NOMO-1 treated with dmso at 0.1 percent for 144 hours (cell line): Measurements from ENCODE around the gene EFCAB12.
A peak's percentile ranks its signal among the peaks of the same experiment; 100 is the strongest.
"Not testable (repeated sequence)": the region's sequence is repeated elsewhere in the genome, so short reads cannot be mapped to it uniquely, and the experiment has no call there.

Source experiments
- DNase-seq: peaks from one replicate; lab custom pipeline; 2025; ENCODE audit not compliant: unreplicated experiment; lab: John Stamatoyannopoulos, UW

EFCAB12 gene

DNA sequence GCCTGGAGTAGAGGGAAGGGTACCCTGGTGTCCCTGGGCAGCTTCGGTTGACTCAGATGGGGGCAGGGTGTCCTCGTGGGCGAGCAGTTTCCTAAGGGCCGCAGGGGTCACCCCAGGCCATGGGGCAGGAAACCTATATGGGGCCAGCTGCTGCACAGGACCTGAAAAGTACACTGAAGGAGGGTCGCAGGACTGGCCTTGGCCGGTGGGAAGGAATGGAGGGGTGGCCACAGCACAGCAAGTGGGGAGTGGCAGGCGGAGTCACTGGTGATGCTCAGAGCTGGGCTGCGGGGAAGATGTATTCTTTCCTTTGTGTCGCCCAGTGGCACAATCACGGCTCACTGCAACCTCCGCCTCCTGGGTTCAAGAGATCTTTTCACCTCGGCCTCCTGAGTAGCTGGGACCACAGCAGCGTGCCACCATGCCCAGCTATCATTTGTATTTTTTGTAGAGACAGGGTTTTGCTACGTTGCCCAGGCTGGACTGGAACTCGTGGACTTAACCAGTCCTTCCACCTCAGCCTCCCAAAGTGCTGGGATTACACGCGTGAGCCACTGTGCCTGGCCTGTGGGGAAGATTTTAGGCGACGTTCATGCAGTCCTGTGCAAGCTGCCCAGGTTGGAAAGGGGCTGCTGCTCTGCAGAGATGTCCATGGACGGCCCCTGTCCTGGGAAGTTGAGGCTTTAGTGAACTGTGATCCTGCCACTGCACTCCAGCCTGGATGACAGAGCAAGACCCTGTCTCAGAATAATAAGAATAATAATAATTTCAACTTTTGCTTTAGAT is 57.2 kb downstream of the EFCAB12 start:
- no peak for DNase-seq

DNA sequence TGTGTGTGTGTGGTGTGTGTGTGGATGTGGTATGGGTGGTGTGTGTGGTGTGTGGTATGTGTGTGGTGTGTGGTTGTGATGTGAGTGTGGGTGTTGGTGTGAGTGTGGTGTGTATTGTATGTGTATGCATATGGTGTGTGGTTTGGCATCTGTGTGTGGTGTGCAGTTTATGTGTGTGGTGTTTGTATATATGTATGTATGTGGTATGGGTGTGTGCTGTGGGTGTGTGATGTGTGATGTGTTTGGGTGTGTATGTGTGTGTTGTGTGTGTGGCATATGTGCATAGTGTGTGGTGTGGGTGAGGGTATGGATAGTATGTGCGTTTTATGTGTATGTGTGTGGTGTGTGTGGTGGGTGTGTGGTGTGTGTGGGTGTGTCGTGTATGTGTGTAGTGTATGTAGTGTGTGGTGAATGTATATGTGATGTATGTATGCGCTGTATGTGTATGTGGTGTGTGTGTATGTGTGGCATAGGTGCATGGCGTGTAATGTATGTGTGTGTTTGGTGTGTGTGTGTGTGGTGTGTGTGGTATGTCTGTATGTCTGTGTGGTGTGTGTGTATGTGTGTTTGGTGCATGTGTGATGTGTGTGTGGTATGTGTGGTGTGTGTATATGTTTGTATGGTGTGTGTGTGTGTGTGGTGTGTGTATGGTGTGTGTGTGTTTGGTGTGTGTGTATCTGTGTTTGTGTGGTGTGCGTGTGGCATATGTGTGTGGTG is 58.0 kb downstream of the EFCAB12 start:
- no peak for DNase-seq

DNA sequence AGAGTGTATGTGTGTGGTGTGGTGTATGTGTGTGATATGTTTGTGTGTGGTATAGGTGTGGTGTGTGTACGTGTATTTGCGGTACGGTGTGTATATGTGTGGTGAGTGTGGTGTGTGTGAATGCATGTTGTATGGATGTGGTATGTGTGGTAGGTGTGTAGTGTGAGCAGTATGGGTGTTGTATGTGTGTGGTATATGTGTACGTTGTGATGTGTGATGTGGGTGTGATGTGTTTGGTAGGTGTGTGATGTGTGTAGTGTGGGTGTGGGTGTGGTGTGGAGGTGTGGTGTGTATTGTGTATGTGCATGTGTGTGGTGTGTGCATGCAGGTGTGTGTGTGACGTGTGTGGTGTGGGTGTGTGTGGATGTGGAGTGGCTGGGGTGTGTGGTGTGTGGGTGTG is 58.7 kb downstream of the EFCAB12 start:
- DNase-seq, result no peak

DNA sequence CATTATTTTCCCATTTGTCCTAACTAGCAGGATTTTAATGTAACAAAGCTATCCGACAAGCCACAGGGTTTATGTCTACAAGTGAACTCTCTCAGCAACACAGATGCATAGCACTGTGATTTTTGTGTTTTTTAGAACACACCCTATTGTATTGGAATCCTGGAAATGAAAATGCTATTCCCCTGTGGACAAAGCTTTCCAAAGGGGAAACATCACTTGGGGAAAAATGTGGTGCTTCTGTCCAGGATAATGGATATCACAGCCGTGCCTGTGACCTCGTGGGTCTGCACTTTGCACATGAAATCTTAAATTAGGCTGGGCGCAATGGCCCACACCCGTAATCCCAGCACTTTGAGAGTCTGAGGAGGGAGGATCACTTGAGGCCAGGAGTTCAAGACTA is 60.6 kb downstream of the EFCAB12 start:
- DNase-seq, result no peak

DNA sequence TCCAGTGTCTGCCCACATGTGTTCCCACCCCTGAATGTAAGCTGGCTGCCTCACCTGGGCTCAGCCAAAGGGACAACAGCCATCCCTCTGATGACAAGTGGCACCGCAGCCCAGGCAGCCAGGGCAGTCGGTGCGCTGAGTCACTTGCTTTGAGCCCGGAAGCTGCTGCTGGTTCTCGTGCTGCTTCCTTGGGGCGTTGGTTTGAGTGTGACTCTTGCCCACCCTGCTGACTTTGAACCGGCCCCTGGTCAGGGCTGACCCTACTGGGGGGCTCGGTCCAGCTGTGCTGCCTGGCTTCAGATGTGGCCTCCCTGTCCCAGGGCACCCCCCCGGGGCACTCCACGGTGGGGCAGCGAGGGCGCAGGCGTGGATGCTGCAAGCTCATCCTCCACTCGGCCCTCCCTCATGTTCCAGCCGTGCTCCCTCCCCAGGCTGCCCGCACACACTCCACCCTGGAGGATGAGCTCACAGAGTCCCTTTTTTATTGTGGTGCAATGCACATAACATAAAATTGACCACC is 62.1 kb downstream of the EFCAB12 start:
- DNase-seq, result no peak

DNA sequence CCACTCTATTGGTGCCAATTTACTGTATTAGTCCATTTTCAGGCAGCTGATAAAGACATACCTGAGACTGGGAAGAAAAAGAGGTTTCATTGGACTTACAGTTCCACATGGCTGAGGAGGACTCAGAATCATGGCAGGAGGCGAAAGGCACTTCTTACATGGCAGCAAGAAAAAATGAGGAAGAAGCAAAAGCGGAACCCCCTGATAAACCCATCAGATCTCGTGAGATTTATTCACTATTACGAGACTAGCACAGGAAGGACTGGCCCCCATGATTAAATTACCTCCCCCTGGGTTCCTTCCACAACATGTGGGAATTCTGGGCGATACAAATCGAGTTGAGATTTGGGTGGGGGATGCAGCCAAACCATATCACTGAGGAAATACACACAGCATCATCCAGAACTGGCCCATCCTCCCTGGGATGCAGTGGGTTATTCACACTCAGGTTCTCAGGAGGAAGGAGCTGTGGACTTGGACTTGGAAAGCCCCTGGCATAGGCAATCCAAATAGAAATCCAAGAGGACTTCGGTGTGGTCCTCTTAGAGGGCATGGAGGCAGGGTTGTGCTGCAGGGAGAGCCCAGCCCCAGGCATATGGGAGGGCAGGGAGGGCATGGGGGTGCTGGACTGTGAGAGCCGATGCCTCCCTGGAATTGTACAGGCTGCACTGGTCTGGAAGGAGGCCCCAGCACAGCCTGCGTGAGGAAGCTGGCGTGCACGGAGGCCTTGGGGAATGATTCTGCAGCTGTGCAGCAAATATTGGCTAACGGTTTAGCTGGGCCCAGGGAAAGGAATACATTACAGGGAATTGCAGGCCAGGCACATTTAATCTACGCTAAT is 62.9 kb downstream of the EFCAB12 start:
- DNase-seq, result peak; percentile 40

DNA sequence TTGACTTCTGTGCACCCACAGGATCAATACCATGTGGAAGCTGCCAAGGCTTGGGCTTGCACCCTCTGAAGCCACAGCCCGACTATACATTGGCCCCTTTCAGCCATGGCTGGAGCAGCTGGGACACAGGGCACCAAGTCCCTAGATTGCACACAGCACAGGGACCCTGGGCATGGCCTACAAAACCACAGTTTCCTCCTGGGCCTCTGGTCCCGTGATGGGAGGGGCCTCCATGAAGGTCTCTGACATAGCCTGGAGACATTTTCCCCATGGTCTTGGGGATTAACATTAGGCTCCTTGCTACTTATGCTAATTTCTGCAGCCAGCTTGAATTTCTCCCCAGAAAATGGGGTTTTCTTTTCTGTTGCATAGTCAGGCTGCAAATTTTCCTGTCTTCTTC is 63.6 kb downstream of the EFCAB12 start:
- peak; percentile 15 for DNase-seq

DNA sequence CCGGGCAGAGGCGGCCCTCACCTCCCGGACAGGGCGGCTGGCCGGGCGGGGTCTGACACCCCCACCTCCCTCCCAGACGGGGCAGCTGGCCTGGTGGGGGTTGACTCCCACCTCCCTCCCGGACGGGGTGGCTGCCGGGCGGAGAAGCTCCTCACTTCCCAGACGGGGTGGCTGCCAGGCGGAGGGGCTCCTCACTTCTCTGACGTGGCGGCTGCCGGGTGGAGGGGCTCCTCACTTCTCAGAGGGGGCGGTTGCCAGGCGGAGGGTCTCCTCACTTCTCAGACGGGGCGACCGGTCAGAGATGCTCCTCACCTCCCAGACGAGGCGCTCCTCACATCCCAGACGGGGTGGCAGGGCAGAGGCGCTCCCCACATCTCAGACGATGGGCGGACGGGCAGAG is 65.1 kb downstream of the EFCAB12 start:
- DNase-seq, result not testable (repeated sequence)

DNA sequence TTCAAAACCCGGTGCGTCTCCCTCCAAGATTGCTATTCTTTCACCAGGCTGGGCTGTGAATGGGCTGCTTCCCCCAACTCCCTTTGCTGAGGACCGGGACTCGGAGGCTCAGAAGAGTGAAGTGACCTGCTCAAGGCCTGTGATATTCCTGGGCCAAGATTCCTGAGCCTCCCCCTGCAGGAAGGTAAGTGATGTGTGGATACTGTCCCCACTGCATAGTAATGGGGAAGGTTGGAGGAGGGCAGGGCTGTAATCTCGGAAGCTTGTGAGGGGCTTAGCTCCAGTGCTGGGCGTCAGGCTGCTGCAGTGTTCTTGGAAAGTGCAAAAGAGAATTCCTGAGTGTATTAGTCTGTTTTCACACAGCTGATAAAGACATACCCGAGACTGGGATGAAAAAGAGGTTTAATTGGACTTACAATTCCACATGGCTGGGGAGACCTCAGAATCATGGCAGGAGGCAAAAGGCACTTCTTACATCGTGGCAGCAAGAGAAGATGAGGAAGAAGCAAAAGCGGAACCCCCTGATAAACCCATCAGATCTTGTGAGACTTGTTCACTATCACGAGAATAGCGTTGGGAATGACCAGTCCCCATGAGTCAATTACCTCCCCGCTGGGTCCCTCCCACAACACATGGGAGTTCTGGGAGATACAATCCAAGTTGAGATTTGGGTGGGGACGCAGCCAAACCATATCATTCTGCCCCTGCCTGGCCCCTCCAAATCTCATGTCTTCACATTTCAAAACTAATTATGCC is 67.6 kb downstream of the EFCAB12 start:
- no peak for DNase-seq

DNA sequence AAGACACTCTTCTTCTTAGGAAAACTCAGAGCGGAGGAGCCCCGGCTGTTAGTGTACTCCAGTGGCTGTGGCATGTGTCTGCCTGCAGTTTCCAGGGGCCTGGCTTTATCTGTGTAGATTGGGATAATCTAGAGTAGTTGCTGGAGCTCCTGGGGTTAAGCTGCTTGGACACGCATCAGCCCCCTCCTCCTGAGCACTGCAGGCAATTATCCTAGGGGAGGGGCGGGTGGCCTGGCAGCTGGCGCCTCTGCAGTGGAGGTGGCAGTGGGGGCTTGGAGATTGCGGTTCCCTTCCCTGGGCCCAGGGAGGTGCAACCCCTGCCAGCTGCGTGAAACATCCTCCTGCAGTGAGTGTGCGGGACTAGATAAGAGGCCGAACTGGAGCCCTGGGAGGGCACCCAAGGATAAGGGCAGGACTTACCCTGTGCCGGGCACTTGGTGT is 68.2 kb downstream of the EFCAB12 start:
- no peak for DNase-seq

DNA sequence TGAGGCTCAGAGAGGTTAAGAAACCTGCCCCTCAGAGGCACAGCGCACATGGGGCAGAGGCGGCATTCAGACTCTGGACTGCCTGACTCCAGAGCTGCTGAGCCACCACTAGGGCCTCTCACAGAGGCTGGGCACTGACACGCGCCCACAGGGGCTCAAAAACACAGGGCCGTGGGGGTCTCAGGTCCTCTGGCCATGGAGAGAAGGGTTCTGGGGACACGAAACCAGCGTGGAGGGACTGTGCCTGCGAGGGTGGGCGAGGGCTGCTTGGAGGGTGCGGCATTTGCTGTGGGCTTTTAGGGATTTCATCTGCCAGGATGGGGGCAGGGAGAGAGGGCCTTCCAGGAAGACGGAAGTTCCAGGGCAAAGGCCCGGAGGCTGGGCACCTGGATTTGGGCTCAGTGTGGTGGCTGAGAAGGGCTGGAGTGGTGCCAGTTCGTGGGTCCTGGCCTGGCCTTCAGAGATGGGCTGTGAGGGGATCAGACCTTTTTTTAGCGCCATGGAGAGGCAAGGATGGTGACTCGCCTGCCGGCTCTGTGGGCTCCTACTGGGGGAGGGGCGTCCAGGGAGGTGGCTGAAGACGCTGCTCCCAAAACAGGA is 69.6 kb downstream of the EFCAB12 start:
- no peak for DNase-seq

DNA sequence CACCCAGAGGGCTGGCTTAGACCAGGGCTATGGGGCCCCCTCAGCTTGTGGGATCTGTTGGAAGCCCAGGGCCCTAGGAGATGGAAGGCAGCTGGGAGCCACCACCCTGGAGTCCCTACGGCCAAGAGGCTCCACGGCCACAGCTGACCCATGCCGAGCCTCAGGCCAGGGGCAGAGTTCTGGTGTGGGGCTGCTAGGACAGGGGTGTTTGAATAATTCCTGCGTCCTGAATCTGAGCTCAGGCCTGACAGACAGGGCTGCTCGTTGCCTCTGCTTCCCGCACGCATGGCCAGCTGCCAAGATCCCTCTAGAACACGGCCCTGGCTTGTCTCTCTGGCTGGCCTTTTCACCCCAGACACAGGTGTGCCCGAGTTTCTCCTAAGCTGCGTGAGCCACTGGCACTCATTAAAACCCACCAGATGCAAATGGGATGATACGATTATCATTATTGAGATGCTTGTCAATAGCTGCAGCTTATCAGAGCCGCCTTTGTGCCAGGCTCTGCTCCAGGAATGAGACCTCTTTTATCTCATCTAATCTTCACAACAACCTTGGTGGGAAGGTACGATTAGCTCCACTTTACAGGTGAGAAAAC is 70.2 kb downstream of the EFCAB12 start:
- no peak for DNase-seq

DNA sequence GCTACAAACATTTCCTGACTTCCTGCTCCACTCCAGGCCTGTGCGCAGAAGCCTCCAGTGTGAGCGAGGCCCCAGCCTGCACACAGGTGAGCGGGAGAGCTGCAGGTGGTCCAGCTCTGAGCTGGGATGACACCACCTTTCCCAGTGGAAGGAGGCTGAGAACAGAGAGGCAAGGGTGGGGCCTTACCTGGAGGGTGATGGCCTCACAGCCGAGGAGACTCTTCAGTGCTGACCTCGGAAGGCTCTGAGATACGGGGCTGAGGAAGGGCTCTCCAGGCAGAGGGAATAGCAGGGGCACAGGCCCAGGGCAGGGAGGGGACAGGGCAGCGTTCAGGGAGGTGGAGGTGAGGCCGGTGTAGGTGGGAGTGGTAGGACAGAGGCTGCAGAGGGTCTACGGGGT is 70.8 kb downstream of the EFCAB12 start:
- DNase-seq, result no peak

DNA sequence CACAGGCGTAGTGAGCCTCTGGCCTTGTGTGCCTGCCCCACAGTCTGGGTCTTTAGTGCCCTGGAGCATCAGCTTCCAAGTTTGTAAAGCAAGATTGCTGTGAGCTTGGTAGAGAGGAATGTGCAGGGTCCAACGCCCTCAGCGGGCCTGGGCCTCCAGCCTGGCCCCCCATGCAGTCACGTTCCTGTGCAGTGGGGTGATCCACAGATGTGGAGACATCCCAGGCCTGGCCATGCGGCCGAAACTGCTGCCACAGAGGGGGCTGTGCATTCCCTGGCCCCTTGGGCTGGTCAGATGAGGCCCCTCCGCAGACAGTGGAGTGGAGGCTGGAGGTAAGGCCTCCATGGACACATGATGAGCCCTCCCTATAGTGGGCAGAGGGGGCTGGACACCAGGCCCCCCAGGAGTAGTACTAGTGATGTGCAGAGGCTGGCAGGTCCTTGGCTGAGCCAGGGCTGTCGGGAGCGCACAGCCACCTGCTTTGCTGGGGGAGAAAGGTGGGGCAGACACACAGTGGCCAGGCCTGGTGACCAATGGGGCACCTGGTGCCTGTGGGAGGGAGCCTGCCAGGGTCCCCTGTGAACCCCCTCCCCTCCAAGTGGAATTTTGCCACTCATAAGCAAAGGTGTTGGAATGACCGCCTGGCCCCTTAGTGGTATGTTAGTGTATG is 71.5 kb downstream of the EFCAB12 start:
- no peak for DNase-seq

DNA sequence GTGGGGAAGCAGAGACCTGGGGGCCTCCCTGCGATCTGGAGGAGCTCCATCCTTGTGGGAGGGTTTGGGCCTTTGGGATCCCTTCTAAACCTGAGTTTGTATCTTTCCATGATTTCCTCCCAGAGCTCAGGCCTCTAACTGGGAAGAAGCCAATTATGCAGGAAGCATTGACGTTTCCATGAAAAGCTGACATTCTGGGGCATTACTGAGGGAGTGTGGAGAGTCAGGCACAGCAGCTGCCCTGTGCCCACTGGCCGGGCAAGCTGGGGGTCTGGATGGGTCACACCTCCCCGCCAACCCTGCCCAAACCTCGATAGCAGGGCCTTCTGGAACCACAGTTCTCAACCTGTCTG is 74.9 kb downstream of the EFCAB12 start:
- no peak for DNase-seq

DNA sequence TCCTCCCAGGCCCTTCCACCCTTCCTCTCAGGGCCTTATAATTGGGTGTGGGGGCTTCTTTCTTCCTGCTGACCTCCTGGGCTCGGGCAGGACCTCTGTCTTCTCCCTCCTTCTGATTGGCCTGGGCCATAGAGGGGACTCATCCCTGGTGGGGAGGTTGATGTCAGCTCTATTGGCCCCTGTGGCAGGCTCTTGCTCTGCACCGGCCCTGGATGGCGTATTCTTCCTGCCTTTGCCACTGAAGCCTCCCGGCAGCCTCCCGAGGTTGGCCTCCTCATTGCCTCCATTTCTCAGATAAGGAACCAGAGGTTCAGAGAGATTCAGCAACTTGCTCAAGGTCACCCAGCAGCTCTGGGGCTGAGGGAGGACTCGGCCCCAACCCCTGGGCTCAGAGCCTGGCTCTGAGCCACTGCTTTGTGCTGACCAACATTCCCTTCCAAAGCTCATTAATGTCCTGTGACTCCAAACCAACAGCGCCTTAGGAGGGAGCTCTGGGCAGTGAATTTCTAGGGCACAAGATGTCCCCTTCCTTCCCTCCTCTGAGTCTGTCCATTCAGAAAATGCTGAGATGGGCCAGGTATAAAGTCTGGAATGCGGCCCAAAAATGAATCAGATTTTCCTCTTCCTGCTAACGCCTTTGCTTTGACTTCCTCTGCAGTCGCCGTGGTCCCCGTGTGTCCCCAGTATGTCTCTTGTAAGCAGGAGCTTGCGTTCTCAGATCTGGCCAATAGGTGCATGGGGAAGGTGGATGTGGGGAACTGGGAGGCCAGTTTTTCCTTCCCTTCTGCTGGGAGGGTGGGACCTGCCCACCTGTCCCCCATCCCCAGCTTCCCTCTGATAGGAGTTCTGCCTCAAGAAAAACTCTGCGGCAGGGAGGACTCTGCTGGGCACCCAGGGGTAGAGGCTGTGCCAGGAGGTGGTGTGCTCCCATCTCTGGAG is 75.5 kb downstream of the EFCAB12 start:
- DNase-seq, result no peak

DNA sequence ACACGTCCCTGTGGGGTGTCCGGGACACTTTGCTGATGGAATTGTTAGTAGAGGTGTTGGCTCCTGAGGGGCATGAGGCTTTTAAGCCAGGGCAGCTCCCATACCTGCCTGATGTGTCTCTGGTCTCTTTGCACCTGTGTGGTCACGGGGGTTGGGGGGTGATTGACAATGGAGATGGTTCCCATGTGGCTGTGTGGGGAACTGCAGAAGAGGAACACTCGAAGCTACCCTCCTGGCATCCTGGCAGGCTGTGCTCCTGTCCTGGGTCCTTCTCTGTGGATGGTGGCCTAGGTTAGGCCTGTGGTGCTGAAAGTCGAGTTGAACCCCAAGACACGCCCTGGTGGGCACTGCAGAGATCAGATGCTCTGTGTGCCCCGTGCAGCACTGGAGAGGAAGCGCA is 76.4 kb downstream of the EFCAB12 start:
- DNase-seq, result no peak
